B cell (primary cell): Measurements from ENCODE around the gene ELL3. TPM values are rescaled to one million over a fixed set of nuclear protein-coding genes. Genes with fewer than 3 reads are reported as not detected.

ENCODE experiments used
- ATAC-seq: fragments of 200-7000 bp; cut with Tn5 transposase; one replicate; pipeline ENCODE4 v1.10.0; 2021; ENCODE audit warnings: low read depth, mild to moderate bottlenecking, moderate number of reproducible peaks, moderate library complexity
- CTCF ChIA-PET: fragments of 350-600 bp; sonication (Branson Sonifier 250); formaldehyde crosslinking; loops from one replicate; lab custom pipeline; 2021; ENCODE audit warnings: antibody characterized with exemption, inconsistent platforms; lab: Charles Lee
- POLR2A ChIA-PET: fragments of 350-600 bp; sonication (Branson Sonifier 250); formaldehyde crosslinking; loops from one replicate; lab custom pipeline; 2021; ENCODE audit warnings: antibody characterized with exemption; lab: Charles Lee
- DNase-seq: peaks from one replicate; pipeline ENCODE4 v3.0.0; 2013
- H2AFZ ChIP-seq: 2 replicates; pipeline ENCODE4 v1.6.1; 2012; ENCODE audit warnings: mild to moderate bottlenecking, low read depth, low read length; ENCODE audit not compliant: insufficient read depth, poor library complexity, severe bottlenecking
- H3K27ac ChIP-seq, 2 donors: 1 replicate in 1 of 2; 2 replicates in 1 of 2; pipeline ENCODE4 v1.5.1; 2012 to 2013; ENCODE audit warnings: low read length in 2 of 2, mild to moderate bottlenecking in 2 of 2, moderate library complexity in 1 of 2
- H3K27me3 ChIP-seq, 4 experiments: fragments of 200-600 bp in 1 of 4; sonication (generic) in 1 of 4; replicated peaks in 1 of 4; 1 replicate in 2 of 4; 2 replicates in 2 of 4; pipeline versions ENCODE4 v1.6.1 to v1.7.0; 2013 to 2016; ENCODE audit warnings: low read length in 3 of 4, mild to moderate bottlenecking in 2 of 4, mixed read lengths in 1 of 4, moderate library complexity in 1 of 4; ENCODE audit not compliant: insufficient read depth in 4 of 4, control insufficient read depth in 3 of 4; ENCODE audit errors: control extremely low read depth in 1 of 4
- H3K36me3 ChIP-seq, 2 experiments: replicated peaks in 1 of 2; 1 replicate in 1 of 2; 2 replicates in 1 of 2; pipeline versions ENCODE4 v1.6.1 to v1.7.1; 2013; ENCODE audit warnings: low read length in 1 of 2; ENCODE audit not compliant: insufficient read depth in 2 of 2, control insufficient read depth in 1 of 2; ENCODE audit errors: control extremely low read depth in 1 of 2, extremely low read depth in 1 of 2
- H3K4me1 ChIP-seq, 2 donors: fragments of 200-600 bp in 1 of 2; sonication (generic) in 1 of 2; 1 replicate in 1 of 2; 2 replicates in 1 of 2; pipeline versions ENCODE4 v1.5.1 to v1.6.1; 2013 to 2017; ENCODE audit warnings: low read length in 2 of 2; ENCODE audit not compliant: control insufficient read depth in 2 of 2, insufficient read depth in 2 of 2
- H3K4me2 ChIP-seq: replicated peaks from 2 replicates; pipeline ENCODE3; 2012; ENCODE audit warnings: mild to moderate bottlenecking, low read depth, low read length; ENCODE audit not compliant: poor library complexity, severe bottlenecking
- H3K4me3 ChIP-seq, 5 experiments: fragments of 200-600 bp in 1 of 5; sonication (generic) in 1 of 5; 1 replicate in 3 of 5; 2 replicates in 2 of 5; pipeline versions ENCODE4 v1.5.1 to v1.7.0; 2011 to 2016; ENCODE audit warnings: low read length in 4 of 5, mild to moderate bottlenecking in 4 of 5, low read depth in 2 of 5, control low read depth in 1 of 5, moderate library complexity in 1 of 5; ENCODE audit not compliant: insufficient read depth in 1 of 5; ENCODE audit errors: control extremely low read depth in 1 of 5, extremely low read depth in 1 of 5
- H3K79me2 ChIP-seq: fragments of 200-600 bp; sonication (generic); one replicate; pipeline ENCODE4 v1.6.0; 2016; ENCODE audit warnings: low read length; ENCODE audit not compliant: control insufficient read depth, insufficient read depth
- H3K9ac ChIP-seq: fragments of 200-600 bp; sonication (generic); 2 replicates; pipeline ENCODE4 v1.6.1; 2017; ENCODE audit warnings: mild to moderate bottlenecking, low read length, moderate library complexity
- H3K9me3 ChIP-seq, 3 donors: one replicate each; pipeline versions ENCODE4 v1.6.1 to v1.7.1; 2013; ENCODE audit warnings: low read length in 2 of 3; ENCODE audit not compliant: control insufficient read depth in 2 of 3, insufficient read depth in 1 of 3; ENCODE audit errors: control extremely low read depth in 1 of 3
- H4K20me1 ChIP-seq: 2 replicates; pipeline ENCODE4 v1.6.0; 2012; ENCODE audit warnings: mild to moderate bottlenecking, low read length; ENCODE audit not compliant: insufficient read depth, control insufficient read depth, poor library complexity, severe bottlenecking
- H3K27ac Mint-ChIP-seq: one replicate; pipeline ENCODE4 v1.8.0; 2021; ENCODE audit warnings: mixed read lengths
- H3K27me3 Mint-ChIP-seq: one replicate; pipeline ENCODE4 v1.8.0; 2021; ENCODE audit warnings: mixed read lengths
- H3K4me1 Mint-ChIP-seq: one replicate; pipeline ENCODE4 v1.8.0; 2021; ENCODE audit warnings: mixed read lengths
- H3K4me3 Mint-ChIP-seq: one replicate; pipeline ENCODE4 v1.8.0; 2021; ENCODE audit warnings: mixed read lengths
- H3K9me3 Mint-ChIP-seq: one replicate; pipeline ENCODE4 v1.8.0; 2022; ENCODE audit warnings: mixed read lengths; ENCODE audit not compliant: insufficient read depth
- EZH2 ChIP-seq: IDR thresholded peaks from 2 replicates; pipeline ENCODE4 v1.6.1; 2012; ENCODE audit warnings: borderline replicate concordance, low read depth, mild to moderate bottlenecking, moderate library complexity, low read length; ENCODE audit not compliant: insufficient read depth, poor library complexity, severe bottlenecking
- WGBS: methylation state at CpG from one replicate; pipeline ENCODE4 v1.1.5; 2013; ENCODE audit warnings: missing lambda C conversion rate; ENCODE audit not compliant: insufficient coverage; 5-methylcytosine and 5-hydroxymethylcytosine counted together
- intact Hi-C: fragments of 100-400 bp; cut with micrococcal nuclease; formaldehyde crosslinking; loops from one replicate; pipeline ENCODE4 v1.10.0; 2022
- polyA minus RNA-seq: library from RNA; depleted of rRNA, polyadenylated mRNA; stranded (reverse); fragments of >200 nt; gene quantifications from 2 replicates; pipeline ENCODE4 v1.2.3, GENCODE V29; 2012
- polyA plus RNA-seq: library from polyadenylated mRNA; depleted of rRNA; stranded (reverse); fragments of >200 nt; gene quantifications from 2 replicates; pipeline ENCODE4 v1.2.3, GENCODE V29; 2012
- total RNA-seq, 2 donors: library from RNA; stranded (reverse); fragments of 120-200 nt in 1 of 2; gene quantifications; 1 replicate in 1 of 2; 2 replicates in 1 of 2; pipeline versions ENCODE4 v1.2.3 to v1.2.4, GENCODE V29; 2013 to 2022
- TF ChIP-seq, protein P1 (sequence below): fragments of 200-600 bp; IDR thresholded peaks from one replicate; pipeline ENCODE4 v1.8.0; 2022; ENCODE audit warnings: antibody characterized with exemption, mild to moderate bottlenecking

ELL3 gene, protein sequence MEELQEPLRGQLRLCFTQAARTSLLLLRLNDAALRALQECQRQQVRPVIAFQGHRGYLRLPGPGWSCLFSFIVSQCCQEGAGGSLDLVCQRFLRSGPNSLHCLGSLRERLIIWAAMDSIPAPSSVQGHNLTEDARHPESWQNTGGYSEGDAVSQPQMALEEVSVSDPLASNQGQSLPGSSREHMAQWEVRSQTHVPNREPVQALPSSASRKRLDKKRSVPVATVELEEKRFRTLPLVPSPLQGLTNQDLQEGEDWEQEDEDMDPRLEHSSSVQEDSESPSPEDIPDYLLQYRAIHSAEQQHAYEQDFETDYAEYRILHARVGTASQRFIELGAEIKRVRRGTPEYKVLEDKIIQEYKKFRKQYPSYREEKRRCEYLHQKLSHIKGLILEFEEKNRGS
- 88.8 and 90.0 TPM in 2 replicates for total RNA-seq
- total RNA-seq (2013) = 24.9 TPM
- polyA plus RNA-seq = 19.0 and 22.0 TPM in 2 replicates
- polyA minus RNA-seq = 36.7 and 40.9 TPM in 2 replicates

DNA sequence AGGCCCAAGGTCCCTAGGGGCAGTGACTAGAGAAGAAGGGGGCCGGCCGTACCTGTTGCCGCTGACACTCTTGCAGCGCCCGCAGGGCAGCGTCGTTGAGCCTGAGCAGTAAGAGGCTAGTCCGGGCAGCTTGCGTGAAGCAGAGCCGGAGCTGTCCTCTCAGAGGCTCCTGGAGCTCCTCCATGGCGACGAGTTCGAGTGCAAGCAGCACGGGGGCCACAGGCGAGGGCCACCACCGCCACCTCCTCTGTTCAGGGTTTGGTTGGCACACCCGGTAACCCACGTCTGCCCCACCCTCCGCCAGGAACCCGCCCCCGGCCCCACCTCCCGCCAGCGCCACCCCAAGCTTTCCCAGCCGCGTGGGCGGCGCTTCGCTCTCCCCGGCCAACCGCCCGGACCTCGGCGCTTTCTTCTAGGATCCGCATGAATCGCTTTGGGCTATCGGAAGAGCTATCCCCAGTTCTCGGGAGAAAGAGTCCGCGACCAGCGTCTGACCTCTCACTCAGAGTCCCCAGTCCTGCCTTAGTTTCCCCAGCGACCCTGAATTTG lies at the start of gene ELL3:
ELL3 (minus strand) TSS at position 249 of the 549 bp plus-strand sequence; CDS start at position 184, 65 bp downstream.
- ChIA-PET POLR2A (interaction anchor here (0.8 to 4.8 kb wide), 13 partner anchors 13 to 266 kb away, joined by 3 to 72 read pairs (median 9); partner anchors contain the start of genes HYPK, MFAP1, PDIA3 and SERF2), CTCF (interaction anchor here (0.8 to 11.4 kb wide), 14 partner anchors 9 to 66 kb away, joined by 3 to 150 read pairs (median 6); partner anchors contain the start of genes HYPK, MFAP1, SERF2 and SERINC4)
- Histone ChIP-seq H3K27me3 (no peaks in the 10 kb centered on the region), H3K4me1 (peaks cover 16 to 30% of the 10 kb centered on the region in 2 donors), H3K79me2 (peaks cover 10% of the 10 kb centered on the region), H3K4me3 (peak within 1 kb of the TSS; percentile 78 to 93 (median 88)), H3K9ac (peak within 1 kb of the TSS; percentile 78), H3K9me3 (no peaks in the 10 kb centered on the region), H2AFZ (peak within 1 kb of the TSS; percentile 75), H3K36me3 (peaks cover 8 to 31% of the 10 kb centered on the region in 2 experiments), H4K20me1 (peaks cover 42% of the 10 kb centered on the region), H3K4me2 (peak within 1 kb of the TSS; percentile 96), H3K27ac (peak within 1 kb of the TSS; percentile 73 to 76)
- Mint-ChIP-seq H3K27ac (peak within 1 kb of the TSS; percentile 97), H3K4me1 (peaks cover 42% of the 10 kb centered on the region), H3K4me3 (peak within 1 kb of the TSS; percentile 96), H3K27me3 (no peaks in the 10 kb centered on the region), H3K9me3 (no peaks in the 10 kb centered on the region)
- WGBS = under 1% methylated on average over 38 of the region's 41 CpGs
- DNase-seq = peak; percentile 89
- no peak for TF ChIP-seq EZH2
- TF ChIP-seq, protein P1, sequence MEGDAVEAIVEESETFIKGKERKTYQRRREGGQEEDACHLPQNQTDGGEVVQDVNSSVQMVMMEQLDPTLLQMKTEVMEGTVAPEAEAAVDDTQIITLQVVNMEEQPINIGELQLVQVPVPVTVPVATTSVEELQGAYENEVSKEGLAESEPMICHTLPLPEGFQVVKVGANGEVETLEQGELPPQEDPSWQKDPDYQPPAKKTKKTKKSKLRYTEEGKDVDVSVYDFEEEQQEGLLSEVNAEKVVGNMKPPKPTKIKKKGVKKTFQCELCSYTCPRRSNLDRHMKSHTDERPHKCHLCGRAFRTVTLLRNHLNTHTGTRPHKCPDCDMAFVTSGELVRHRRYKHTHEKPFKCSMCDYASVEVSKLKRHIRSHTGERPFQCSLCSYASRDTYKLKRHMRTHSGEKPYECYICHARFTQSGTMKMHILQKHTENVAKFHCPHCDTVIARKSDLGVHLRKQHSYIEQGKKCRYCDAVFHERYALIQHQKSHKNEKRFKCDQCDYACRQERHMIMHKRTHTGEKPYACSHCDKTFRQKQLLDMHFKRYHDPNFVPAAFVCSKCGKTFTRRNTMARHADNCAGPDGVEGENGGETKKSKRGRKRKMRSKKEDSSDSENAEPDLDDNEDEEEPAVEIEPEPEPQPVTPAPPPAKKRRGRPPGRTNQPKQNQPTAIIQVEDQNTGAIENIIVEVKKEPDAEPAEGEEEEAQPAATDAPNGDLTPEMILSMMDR = no peak
- intact Hi-C loops = loop anchor here (1.0 kb wide), 5 partner anchors 7 to 48 kb away; partner anchors contain the start of genes MFAP1 and SERF2
- ATAC-seq = peak; percentile 62
